Natural killer cell (primary cell): ENCODE data around the gene ARHGAP44. TPM values are rescaled to one million over a fixed set of nuclear protein-coding genes. Genes with fewer than 3 reads are reported as not detected.

Source experiments
- ATAC-seq, 3 donors: fragments of 150-1000 bp in 2 of 3; fragments of 200-7000 bp in 1 of 3; cut with Tn5 transposase; 1 replicate in 1 of 3; 2 replicates in 2 of 3; pipeline ENCODE4 v1.10.0; 2021; ENCODE audit warnings: mild to moderate bottlenecking in 2 of 3, moderate library complexity in 2 of 3
- DNase-seq, 2 donors: peaks; one replicate each; pipeline versions ENCODE4 v3.0.0 to v3.0.0-alpha.2; 2013 to 2021; ENCODE audit warnings: mixed read lengths in 1 of 2
- H3K27ac ChIP-seq: one replicate; pipeline ENCODE4 v1.5.1; 2013; ENCODE audit warnings: mild to moderate bottlenecking, low read length
- H3K27me3 ChIP-seq: one replicate; pipeline ENCODE4 v1.6.1; 2013; ENCODE audit warnings: low read length; ENCODE audit not compliant: control insufficient read depth, insufficient read depth
- H3K36me3 ChIP-seq: one replicate; pipeline ENCODE4 v1.6.1; 2013; ENCODE audit warnings: low read length; ENCODE audit not compliant: control insufficient read depth, insufficient read depth
- H3K4me1 ChIP-seq: one replicate; pipeline ENCODE4 v1.6.1; 2013; ENCODE audit warnings: low read length; ENCODE audit not compliant: control insufficient read depth, insufficient read depth
- H3K4me3 ChIP-seq: one replicate; pipeline ENCODE4 v1.5.1; 2013; ENCODE audit warnings: low read length
- H3K9me3 ChIP-seq: one replicate; pipeline ENCODE4 v1.6.1; 2013; ENCODE audit warnings: low read length; ENCODE audit not compliant: control insufficient read depth, insufficient read depth
- H3K27ac Mint-ChIP-seq, 2 donors: one replicate each; pipeline ENCODE4 v1.8.0; 2022; ENCODE audit warnings: mild to moderate bottlenecking in 2 of 2, mixed read lengths in 2 of 2, moderate library complexity in 1 of 2
- H3K27me3 Mint-ChIP-seq, 2 donors: one replicate each; pipeline ENCODE4 v1.8.0; 2022; ENCODE audit warnings: low read depth in 2 of 2, mixed read lengths in 2 of 2
- H3K36me3 Mint-ChIP-seq: one replicate; pipeline ENCODE4 v1.8.0; 2022; ENCODE audit warnings: mixed read lengths
- H3K4me1 Mint-ChIP-seq, 2 donors: one replicate each; pipeline ENCODE4 v1.8.0; 2022; ENCODE audit warnings: mixed read lengths in 2 of 2
- H3K4me3 Mint-ChIP-seq: one replicate; pipeline ENCODE4 v1.8.0; 2022; ENCODE audit warnings: mild to moderate bottlenecking, moderate library complexity, mixed read lengths
- H3K9me3 Mint-ChIP-seq, 2 donors: one replicate each; pipeline ENCODE4 v1.8.0; 2022; ENCODE audit warnings: mixed read lengths in 2 of 2
- WGBS: methylation state at CpG from one replicate; pipeline ENCODE4 v1.1.7; 2013; ENCODE audit warnings: missing lambda C conversion rate; ENCODE audit not compliant: insufficient coverage; 5-methylcytosine and 5-hydroxymethylcytosine counted together
- intact Hi-C: fragments of 100-400 bp; cut with micrococcal nuclease; formaldehyde crosslinking; loops from one replicate; pipeline ENCODE4 v1.14.2; 2022
- total RNA-seq, 4 donors: library from RNA; stranded (reverse); fragments of 120-200 nt in 1 of 4; gene quantifications; one replicate each; pipeline versions ENCODE4 v1.2.3 to v1.2.4, GENCODE V29; 2013 to 2022
- TF ChIP-seq, protein P1 (sequence below): fragments of 200-600 bp; IDR thresholded peaks from one replicate; pipeline ENCODE4 v1.8.0; 2022; ENCODE audit warnings: antibody characterized with exemption

ARHGAP44 gene
- total RNA-seq, 3 donors from 2014 or later (not counting 1 experiment from before 2014, with no cell fraction given) = not detected

DNA sequence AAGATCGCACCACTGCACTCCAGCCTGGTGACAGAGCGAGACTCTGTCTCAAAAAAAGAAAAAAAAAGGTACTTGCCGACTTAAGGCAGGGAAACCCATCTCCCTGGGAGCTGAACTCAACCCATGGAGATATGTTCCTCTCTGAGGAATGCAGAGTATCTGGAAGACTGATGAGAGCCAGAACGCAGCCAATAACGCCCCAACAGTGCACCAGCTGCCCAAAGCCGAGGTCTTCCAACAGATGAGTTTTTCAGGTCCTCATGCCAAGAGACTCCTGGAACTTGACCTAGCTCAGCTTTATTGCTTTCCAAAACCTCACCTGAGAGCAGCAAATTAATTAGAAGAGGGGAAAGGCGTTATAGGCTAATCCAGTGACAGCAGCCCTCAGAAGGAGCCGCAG lies 219.2 kb downstream of the ARHGAP44 start:
- no peak overlapping the region for H3K27ac Mint-ChIP-seq
- TF ChIP-seq, protein P1, sequence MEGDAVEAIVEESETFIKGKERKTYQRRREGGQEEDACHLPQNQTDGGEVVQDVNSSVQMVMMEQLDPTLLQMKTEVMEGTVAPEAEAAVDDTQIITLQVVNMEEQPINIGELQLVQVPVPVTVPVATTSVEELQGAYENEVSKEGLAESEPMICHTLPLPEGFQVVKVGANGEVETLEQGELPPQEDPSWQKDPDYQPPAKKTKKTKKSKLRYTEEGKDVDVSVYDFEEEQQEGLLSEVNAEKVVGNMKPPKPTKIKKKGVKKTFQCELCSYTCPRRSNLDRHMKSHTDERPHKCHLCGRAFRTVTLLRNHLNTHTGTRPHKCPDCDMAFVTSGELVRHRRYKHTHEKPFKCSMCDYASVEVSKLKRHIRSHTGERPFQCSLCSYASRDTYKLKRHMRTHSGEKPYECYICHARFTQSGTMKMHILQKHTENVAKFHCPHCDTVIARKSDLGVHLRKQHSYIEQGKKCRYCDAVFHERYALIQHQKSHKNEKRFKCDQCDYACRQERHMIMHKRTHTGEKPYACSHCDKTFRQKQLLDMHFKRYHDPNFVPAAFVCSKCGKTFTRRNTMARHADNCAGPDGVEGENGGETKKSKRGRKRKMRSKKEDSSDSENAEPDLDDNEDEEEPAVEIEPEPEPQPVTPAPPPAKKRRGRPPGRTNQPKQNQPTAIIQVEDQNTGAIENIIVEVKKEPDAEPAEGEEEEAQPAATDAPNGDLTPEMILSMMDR = no peak
- H3K36me3 ChIP-seq = peaks cover 71% of the 10 kb centered on the region
- no peaks in the 10 kb centered on the region for H3K27me3 ChIP-seq
- intact Hi-C loops = no loop called here
- WGBS = 100% methylated on average over 8 of the region's 8 CpGs
- H3K4me1 Mint-ChIP-seq = peaks cover 9 to 14% of the 10 kb centered on the region in 2 donors
- no peak overlapping the region for H3K4me3 Mint-ChIP-seq
- no peaks in the 10 kb centered on the region for H3K27me3 Mint-ChIP-seq
- DNase-seq (no peak), ATAC-seq (no peak)
- H3K27ac ChIP-seq = no peak overlapping the region
- H3K9me3 Mint-ChIP-seq = no peaks in the 10 kb centered on the region
- peaks cover 23% of the 10 kb centered on the region for H3K36me3 Mint-ChIP-seq
- no peaks in the 10 kb centered on the region for H3K4me1 ChIP-seq
- H3K9me3 ChIP-seq = no peaks in the 10 kb centered on the region
- H3K4me3 ChIP-seq = no peak overlapping the region

DNA sequence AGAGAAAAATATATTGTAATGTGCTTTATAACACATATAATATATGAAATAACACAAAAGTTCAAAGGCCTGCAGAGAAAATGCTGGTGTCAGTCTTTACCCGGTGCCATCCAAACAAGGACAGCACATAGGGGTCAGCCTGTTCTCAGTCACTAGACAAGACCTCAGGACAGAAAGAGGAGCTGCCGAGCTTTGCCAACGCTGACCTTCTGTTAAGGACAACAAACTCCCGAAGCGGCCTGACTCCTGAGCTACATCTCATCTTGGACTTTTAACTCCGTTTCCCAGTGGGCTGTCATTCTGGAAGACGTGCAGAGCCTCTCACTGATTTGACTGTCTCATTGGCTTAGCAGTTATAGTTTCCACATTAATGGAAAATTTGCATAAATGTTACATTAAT lies 221.7 kb downstream of the ARHGAP44 start:
- peaks cover 16 to 21% of the 10 kb centered on the region in 2 donors for H3K4me1 Mint-ChIP-seq
- WGBS = 97% methylated on average over 7 of the region's 7 CpGs
- intact Hi-C loops = no loop called here
- peaks cover 23% of the 10 kb centered on the region for H3K36me3 Mint-ChIP-seq
- H3K27ac ChIP-seq = no peak overlapping the region
- H3K27me3 ChIP-seq = no peaks in the 10 kb centered on the region
- DNase-seq = no peak
- H3K4me3 Mint-ChIP-seq = no peak overlapping the region
- TF ChIP-seq, protein P1 = no peak
- no peak for ATAC-seq
- H3K27me3 Mint-ChIP-seq = no peaks in the 10 kb centered on the region
- no peak overlapping the region for H3K4me3 ChIP-seq
- no peaks in the 10 kb centered on the region for H3K9me3 ChIP-seq
- no peak overlapping the region for H3K27ac Mint-ChIP-seq
- H3K9me3 Mint-ChIP-seq = no peaks in the 10 kb centered on the region
- no peaks in the 10 kb centered on the region for H3K4me1 ChIP-seq
- H3K36me3 ChIP-seq = peaks cover 71% of the 10 kb centered on the region

DNA sequence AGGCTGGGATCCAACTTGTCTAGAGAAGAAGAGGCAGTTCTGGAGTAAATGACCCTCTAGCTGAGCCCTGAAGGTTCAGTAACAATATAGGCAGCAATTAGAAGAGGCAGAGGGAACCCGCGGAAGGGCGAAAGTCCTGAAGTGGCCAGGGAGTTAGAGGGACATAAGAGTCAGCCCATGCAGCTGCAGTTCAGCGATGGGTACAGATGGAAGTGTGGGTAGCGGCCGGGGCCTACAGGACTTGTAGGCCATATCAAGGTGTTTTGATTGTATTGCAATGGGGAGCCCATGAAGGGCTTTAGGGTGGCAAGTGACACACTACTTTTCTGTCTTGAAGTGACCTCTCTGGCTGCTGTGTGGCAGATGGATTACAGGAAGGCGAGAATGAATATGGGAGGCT lies 225.5 kb downstream of the ARHGAP44 start:
- peaks cover 23% of the 10 kb centered on the region for H3K36me3 Mint-ChIP-seq
- H3K27ac Mint-ChIP-seq = peak overlapping the region; percentile 6 to 10
- DNase-seq = no peak
- Histone ChIP-seq H3K27me3 (no peaks in the 10 kb centered on the region), H3K27ac (no peak overlapping the region), H3K4me3 (no peak overlapping the region), H3K9me3 (no peaks in the 10 kb centered on the region), H3K4me1 (peaks cover 18% of the 10 kb centered on the region), H3K36me3 (peaks cover 60% of the 10 kb centered on the region)
- H3K27me3 Mint-ChIP-seq = no peaks in the 10 kb centered on the region
- H3K4me1 Mint-ChIP-seq = peaks cover 37 to 42% of the 10 kb centered on the region in 2 donors
- TF ChIP-seq, protein P1 = no peak
- peak overlapping the region; percentile 10 for H3K4me3 Mint-ChIP-seq
- H3K9me3 Mint-ChIP-seq = no peaks in the 10 kb centered on the region
- WGBS = 97% methylated on average over 7 of the region's 7 CpGs
- intact Hi-C loops = no loop called here
- no peak for ATAC-seq
